ENCODE results near the gene TLR10.

DNA sequence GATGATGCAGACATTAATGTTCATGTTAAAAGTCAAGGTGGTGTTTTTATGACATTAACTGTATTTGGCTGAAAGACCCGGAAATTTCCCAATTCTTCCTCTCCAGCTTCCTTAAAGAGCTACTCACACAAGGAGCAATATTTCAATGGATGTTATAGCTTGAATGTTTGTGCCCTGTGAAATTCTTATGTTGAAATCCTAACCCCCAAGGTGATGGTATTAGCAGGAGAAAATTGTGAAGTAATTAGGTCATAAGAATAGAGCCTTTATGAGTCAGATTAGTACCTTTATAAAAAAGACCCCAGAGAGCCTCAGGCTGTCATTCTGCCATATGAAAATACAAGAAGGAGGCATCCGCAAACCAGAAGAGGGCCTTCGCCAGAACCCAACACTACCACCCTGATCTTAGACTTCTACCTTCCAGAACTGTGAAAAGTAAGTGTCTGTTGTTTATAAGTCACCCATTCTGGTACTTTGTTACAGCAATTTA, 18.2 kb upstream of the TLR10 start:
- TF ChIP-seq, protein P1, sequence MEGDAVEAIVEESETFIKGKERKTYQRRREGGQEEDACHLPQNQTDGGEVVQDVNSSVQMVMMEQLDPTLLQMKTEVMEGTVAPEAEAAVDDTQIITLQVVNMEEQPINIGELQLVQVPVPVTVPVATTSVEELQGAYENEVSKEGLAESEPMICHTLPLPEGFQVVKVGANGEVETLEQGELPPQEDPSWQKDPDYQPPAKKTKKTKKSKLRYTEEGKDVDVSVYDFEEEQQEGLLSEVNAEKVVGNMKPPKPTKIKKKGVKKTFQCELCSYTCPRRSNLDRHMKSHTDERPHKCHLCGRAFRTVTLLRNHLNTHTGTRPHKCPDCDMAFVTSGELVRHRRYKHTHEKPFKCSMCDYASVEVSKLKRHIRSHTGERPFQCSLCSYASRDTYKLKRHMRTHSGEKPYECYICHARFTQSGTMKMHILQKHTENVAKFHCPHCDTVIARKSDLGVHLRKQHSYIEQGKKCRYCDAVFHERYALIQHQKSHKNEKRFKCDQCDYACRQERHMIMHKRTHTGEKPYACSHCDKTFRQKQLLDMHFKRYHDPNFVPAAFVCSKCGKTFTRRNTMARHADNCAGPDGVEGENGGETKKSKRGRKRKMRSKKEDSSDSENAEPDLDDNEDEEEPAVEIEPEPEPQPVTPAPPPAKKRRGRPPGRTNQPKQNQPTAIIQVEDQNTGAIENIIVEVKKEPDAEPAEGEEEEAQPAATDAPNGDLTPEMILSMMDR (conservative IDR thresholded peaks at IDR 0.05; ENCODE audit: low read depth, low read length), result no peak
- no peak for TF ChIP-seq EZH2 (IDR thresholded peaks at IDR 0.05; ENCODE audit: low read length, unreplicated experiment)
- no peak for TF ChIP-seq EZH2phosphoT487 (IDR thresholded peaks at IDR 0.05; ENCODE audit: borderline replicate concordance, low read length)

Measured in PC-3 (cell line).